ENCODE measurements around the gene LAMA2. TPM values are rescaled to one million over a fixed set of nuclear protein-coding genes. Genes with fewer than 3 reads are reported as not detected.

Gene LAMA2
- total RNA-seq, 1 experiment from 2014 or later: 0.04 TPM

- H3K9me2 ChIP-seq (replicated peaks; ENCODE audit: insufficient read depth, low read length): no peaks in the 10 kb centered on the region
- no peak overlapping the region for H3K4me2 ChIP-seq (ENCODE audit: low read depth, low read length, poor library complexity, severe bottlenecking)
- H3K4me3 ChIP-seq (ENCODE audit: low read length): no peak overlapping the region
- H3K79me2 ChIP-seq (ENCODE audit: low read length): no peaks in the 10 kb centered on the region
- no peaks in the 10 kb centered on the region for H3K9me3 ChIP-seq (ENCODE audit: low read length)
- no peak for DNase-seq
- H3K27me3 ChIP-seq (ENCODE audit: low read length): no peaks in the 10 kb centered on the region
- no peaks in the 10 kb centered on the region for H3K4me1 ChIP-seq (ENCODE audit: low read length)
- no peaks in the 10 kb centered on the region for H3K36me3 ChIP-seq (ENCODE audit: insufficient read depth, low read length)
- H3K9ac ChIP-seq (ENCODE audit: low read length): no peak overlapping the region
- no peak overlapping the region; the same call in 1 of the 2 replicates for H2AFZ ChIP-seq (ENCODE audit: low read length)
- no peak overlapping the region for H3K27ac ChIP-seq (ENCODE audit: low read length)
- no peaks in the 10 kb centered on the region for H4K20me1 ChIP-seq (ENCODE audit: insufficient read depth, low read depth, low read length)
Observed at GRCh38 chr6:129500958-129501739, 618.2 kb downstream of the LAMA2 start.

- Histone ChIP-seq H4K20me1 (ENCODE audit: insufficient read depth, low read depth, low read length) (no peaks in the 10 kb centered on the region), H3K4me3 (ENCODE audit: low read length) (no peak overlapping the region), H3K79me2 (ENCODE audit: low read length) (no peaks in the 10 kb centered on the region), H3K4me1 (ENCODE audit: low read length) (no peaks in the 10 kb centered on the region), H3K9ac (ENCODE audit: low read length) (no peak overlapping the region), H3K27me3 (ENCODE audit: low read length) (no peaks in the 10 kb centered on the region), H3K27ac (ENCODE audit: low read length) (no peak overlapping the region), H3K9me2 (replicated peaks; ENCODE audit: insufficient read depth, low read length) (no peaks in the 10 kb centered on the region), H3K36me3 (ENCODE audit: insufficient read depth, low read length) (no peaks in the 10 kb centered on the region), H3K4me2 (ENCODE audit: low read depth, low read length, poor library complexity, severe bottlenecking) (no peak overlapping the region), H2AFZ (ENCODE audit: low read length) (no peak overlapping the region), H3K9me3 (ENCODE audit: low read length) (no peaks in the 10 kb centered on the region)
- DNase-seq: no peak
Observed at GRCh38 chr6:129501740-129502660, 619.1 kb downstream of the LAMA2 start.

GRCh38 chr6:129504456-129504855 lies 621.5 kb downstream of the LAMA2 start:
- Histone ChIP-seq H4K20me1 (ENCODE audit: insufficient read depth, low read depth, low read length) (no peaks in the 10 kb centered on the region), H3K79me2 (ENCODE audit: low read length) (no peaks in the 10 kb centered on the region), H3K27me3 (ENCODE audit: low read length) (no peaks in the 10 kb centered on the region), H3K4me3 (ENCODE audit: low read length) (no peak overlapping the region), H3K36me3 (ENCODE audit: insufficient read depth, low read length) (no peaks in the 10 kb centered on the region), H3K4me1 (ENCODE audit: low read length) (no peaks in the 10 kb centered on the region), H2AFZ (ENCODE audit: low read length) (no peak overlapping the region), H3K27ac (ENCODE audit: low read length) (no peak overlapping the region), H3K9ac (ENCODE audit: low read length) (no peak overlapping the region), H3K4me2 (ENCODE audit: low read depth, low read length, poor library complexity, severe bottlenecking) (no peak overlapping the region), H3K9me2 (replicated peaks; ENCODE audit: insufficient read depth, low read length) (no peaks in the 10 kb centered on the region), H3K9me3 (ENCODE audit: low read length) (no peaks in the 10 kb centered on the region)
- DNase-seq: no peak

GRCh38 chr6:129507059-129507807 lies 624.3 kb downstream of the LAMA2 start:
- DNase-seq: no peak
- H2AFZ ChIP-seq (ENCODE audit: low read length): no peak overlapping the region
- H3K36me3 ChIP-seq (ENCODE audit: insufficient read depth, low read length): no peaks in the 10 kb centered on the region
- H3K27me3 ChIP-seq (ENCODE audit: low read length): no peaks in the 10 kb centered on the region
- H3K4me3 ChIP-seq (ENCODE audit: low read length): no peak overlapping the region
- H3K4me2 ChIP-seq (ENCODE audit: low read depth, low read length, poor library complexity, severe bottlenecking): no peak overlapping the region
- no peaks in the 10 kb centered on the region for H3K9me3 ChIP-seq (ENCODE audit: low read length)
- no peaks in the 10 kb centered on the region for H4K20me1 ChIP-seq (ENCODE audit: insufficient read depth, low read depth, low read length)
- no peaks in the 10 kb centered on the region for H3K79me2 ChIP-seq (ENCODE audit: low read length)
- no peaks in the 10 kb centered on the region for H3K4me1 ChIP-seq (ENCODE audit: low read length)
- no peaks in the 10 kb centered on the region for H3K9me2 ChIP-seq (replicated peaks; ENCODE audit: insufficient read depth, low read length)
- H3K27ac ChIP-seq (ENCODE audit: low read length): no peak overlapping the region
- H3K9ac ChIP-seq (ENCODE audit: low read length): no peak overlapping the region

GRCh38 chr6:129507846-129508245 lies 624.9 kb downstream of the LAMA2 start:
- DNase-seq: no peak
- Histone ChIP-seq H3K9me2 (replicated peaks; ENCODE audit: insufficient read depth, low read length) (no peaks in the 10 kb centered on the region), H3K4me1 (ENCODE audit: low read length) (no peaks in the 10 kb centered on the region), H3K79me2 (ENCODE audit: low read length) (no peaks in the 10 kb centered on the region), H3K36me3 (ENCODE audit: insufficient read depth, low read length) (no peaks in the 10 kb centered on the region), H3K9me3 (ENCODE audit: low read length) (no peaks in the 10 kb centered on the region), H3K4me2 (ENCODE audit: low read depth, low read length, poor library complexity, severe bottlenecking) (no peak overlapping the region), H2AFZ (ENCODE audit: low read length) (no peak overlapping the region), H3K4me3 (ENCODE audit: low read length) (no peak overlapping the region), H3K9ac (ENCODE audit: low read length) (no peak overlapping the region), H3K27me3 (ENCODE audit: low read length) (no peaks in the 10 kb centered on the region), H3K27ac (ENCODE audit: low read length) (no peak overlapping the region), H4K20me1 (ENCODE audit: insufficient read depth, low read depth, low read length) (no peaks in the 10 kb centered on the region)

- Histone ChIP-seq H3K9me3 (ENCODE audit: low read length) (no peaks in the 10 kb centered on the region), H3K9me2 (replicated peaks; ENCODE audit: insufficient read depth, low read length) (no peaks in the 10 kb centered on the region), H3K4me1 (ENCODE audit: low read length) (no peaks in the 10 kb centered on the region), H2AFZ (ENCODE audit: low read length) (no peak overlapping the region), H3K79me2 (ENCODE audit: low read length) (no peaks in the 10 kb centered on the region), H4K20me1 (ENCODE audit: insufficient read depth, low read depth, low read length) (no peaks in the 10 kb centered on the region), H3K4me2 (ENCODE audit: low read depth, low read length, poor library complexity, severe bottlenecking) (no peak overlapping the region), H3K27ac (ENCODE audit: low read length) (no peak overlapping the region), H3K4me3 (ENCODE audit: low read length) (no peak overlapping the region), H3K9ac (ENCODE audit: low read length) (no peak overlapping the region), H3K36me3 (ENCODE audit: insufficient read depth, low read length) (no peaks in the 10 kb centered on the region), H3K27me3 (ENCODE audit: low read length) (no peaks in the 10 kb centered on the region)
- no peak for DNase-seq
Observed at GRCh38 chr6:129508477-129509145, 625.7 kb downstream of the LAMA2 start.

GRCh38 chr6:129510950-129511349 lies 628.0 kb downstream of the LAMA2 start:
- Histone ChIP-seq H3K9ac (ENCODE audit: low read length) (no peak overlapping the region), H3K4me2 (ENCODE audit: low read depth, low read length, poor library complexity, severe bottlenecking) (no peak overlapping the region), H2AFZ (ENCODE audit: low read length) (no peak overlapping the region), H3K4me3 (ENCODE audit: low read length) (no peak overlapping the region), H3K79me2 (ENCODE audit: low read length) (no peaks in the 10 kb centered on the region), H3K9me2 (replicated peaks; ENCODE audit: insufficient read depth, low read length) (no peaks in the 10 kb centered on the region), H3K36me3 (ENCODE audit: insufficient read depth, low read length) (no peaks in the 10 kb centered on the region), H3K27me3 (ENCODE audit: low read length) (no peaks in the 10 kb centered on the region), H4K20me1 (ENCODE audit: insufficient read depth, low read depth, low read length) (no peaks in the 10 kb centered on the region), H3K27ac (ENCODE audit: low read length) (no peak overlapping the region), H3K9me3 (ENCODE audit: low read length) (no peaks in the 10 kb centered on the region), H3K4me1 (ENCODE audit: low read length) (no peaks in the 10 kb centered on the region)
- DNase-seq: no peak
